Cardiac ventricle fibroblast (primary cell): ENCODE data around the gene TRIM64. TPM values are rescaled to one million over a fixed set of nuclear protein-coding genes. Genes with fewer than 3 reads are reported as not detected.

Experiments used
- total RNA-seq: library from RNA; depleted of rRNA; stranded (reverse); fragments of >200 nt; gene quantifications from 2 replicates; pipeline ENCODE4 v1.2.3, GENCODE V29; 2015

Gene TRIM64
- not detected in 2 replicates for total RNA-seq

DNA sequence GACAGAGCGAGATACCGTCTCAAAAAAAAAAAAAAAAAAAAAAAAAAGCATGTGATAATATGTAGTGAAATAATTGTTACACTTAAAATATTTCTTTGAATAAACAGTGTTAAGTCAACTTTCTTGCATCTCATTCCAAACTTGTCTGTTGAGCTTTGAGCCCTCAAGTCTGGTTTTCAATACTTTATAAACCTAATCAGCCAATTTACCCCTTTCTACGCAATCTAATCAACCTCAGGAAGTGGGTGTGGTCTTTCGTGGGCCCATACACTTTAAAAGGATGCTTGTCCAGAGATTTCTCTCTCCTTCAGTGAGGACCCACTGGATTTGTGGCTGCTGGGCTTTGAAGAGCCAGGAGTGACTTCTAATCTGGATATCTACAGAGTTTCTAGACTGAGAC, at the start of gene TRIM64:
Gene TRIM64, plus strand, starts transcription at position 301 of the 400 bp plus-strand sequence. CDS start 2,467 bp downstream, outside the sequence.

GRCh38 chr11:89922195-89922660, 43.6 kb upstream of the TRIM64 start, which contains the start of gene TRIM49D1:
Gene TRIM49D1 (minus strand): TSS chr11:89922245. CDS start chr11:89917710, 4,535 bp downstream.

DNA sequence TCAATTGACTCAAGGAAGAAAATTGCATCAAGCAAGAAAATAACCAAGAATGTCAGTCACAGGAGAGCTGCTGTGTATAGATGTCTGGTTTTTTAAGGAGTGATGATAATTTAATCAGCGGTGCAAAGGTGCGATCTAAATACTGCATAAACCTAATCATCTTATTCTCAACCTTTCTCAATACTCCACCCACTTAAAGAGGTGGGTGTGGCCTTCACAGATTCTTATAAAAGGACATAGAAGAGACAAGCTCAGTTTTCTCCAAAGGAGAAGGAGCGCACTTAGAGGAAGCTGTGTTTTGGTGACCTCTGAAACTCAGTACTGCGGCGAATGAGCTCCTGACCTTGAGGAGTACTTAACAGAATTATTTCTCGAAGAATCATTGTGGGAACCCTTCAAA, 42.1 kb upstream of the TRIM64 start, which contains the start of gene TRIM49D2:
Gene TRIM49D2, plus strand, starts transcription at position 301 of the 400 bp plus-strand sequence. CDS start 2,698 bp downstream, outside the sequence.

Other genes with a start within 250 kb of the TRIM64 start
- not detected in 2 replicates for gene TRIM49, start 157.5 kb upstream of the TRIM64 start, total RNA-seq
- gene TRIM64B, start 87.5 kb upstream of the TRIM64 start, total RNA-seq, result not detected in 2 replicates
- gene TRIM49D1, start 43.8 kb upstream of the TRIM64 start, total RNA-seq, result not detected in 2 replicates
- not detected in 2 replicates for gene TRIM49D2, start 42.0 kb upstream of the TRIM64 start, total RNA-seq
- not detected in 2 replicates for gene TRIM49C, start 65.1 kb downstream of the TRIM64 start, total RNA-seq
- gene UBTFL1, start 119.9 kb downstream of the TRIM64 start, total RNA-seq, result not detected in 2 replicates
- 1.8 and 1.9 TPM in 2 replicates for gene NAALAD2, start 168.6 kb downstream of the TRIM64 start, total RNA-seq